Activated naive CD8-positive, alpha-beta T cell treated with anti-CD3 and anti-CD28 coated beads, Interleukin-2, amount 50 U/mL, for 16 hours (primary cell): ENCODE results near the gene R3HDML.

Experiments used
- DNase-seq: peaks from one replicate; pipeline ENCODE4 v3.0.0-alpha.2; 2020; ENCODE audit warnings: low read depth, low spot score

The R3HDML gene

DNA sequence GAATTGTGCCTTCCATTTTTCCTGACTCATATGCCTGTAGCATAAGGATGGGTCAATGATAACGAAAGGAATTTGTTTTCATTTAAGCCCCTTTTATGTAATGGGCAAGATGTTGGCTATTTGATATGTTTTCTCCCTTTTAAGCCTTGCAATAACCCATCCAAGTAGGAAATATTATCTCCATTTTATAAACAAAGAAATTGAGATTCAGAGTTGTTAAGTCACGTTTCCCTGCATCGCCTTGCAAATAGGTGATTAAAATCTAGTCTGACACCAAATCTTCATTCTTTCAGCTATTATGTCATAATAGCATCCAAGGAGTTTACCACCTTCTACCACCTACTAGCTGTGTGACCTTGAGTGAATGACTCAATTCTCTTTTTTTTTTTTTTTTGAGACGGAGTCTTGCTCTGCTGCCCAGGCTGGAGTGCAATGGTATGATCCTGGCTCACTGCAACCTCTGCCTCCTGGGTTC, 25.7 kb downstream of the R3HDML start:
- DNase-seq: no peak

DNA sequence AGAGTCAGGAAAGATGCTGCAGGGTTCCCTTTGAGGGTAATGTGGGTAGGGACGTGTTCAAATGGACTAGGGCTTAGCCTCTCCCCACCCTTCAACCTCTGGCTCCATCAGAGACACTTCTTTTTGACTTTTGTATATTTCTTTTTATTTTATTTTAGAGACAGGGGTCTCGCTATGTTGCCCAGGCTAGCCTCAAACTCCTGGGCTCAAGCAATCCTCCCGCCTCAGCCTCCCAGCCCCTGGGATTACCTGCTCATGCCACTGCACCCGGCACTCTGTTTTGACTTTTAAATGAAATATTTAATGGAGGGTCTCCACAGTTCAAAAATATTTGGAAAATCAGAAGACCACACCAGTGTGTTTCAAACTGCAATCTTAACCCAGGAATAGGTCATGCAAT, 27.2 kb downstream of the R3HDML start:
- no peak for DNase-seq

DNA sequence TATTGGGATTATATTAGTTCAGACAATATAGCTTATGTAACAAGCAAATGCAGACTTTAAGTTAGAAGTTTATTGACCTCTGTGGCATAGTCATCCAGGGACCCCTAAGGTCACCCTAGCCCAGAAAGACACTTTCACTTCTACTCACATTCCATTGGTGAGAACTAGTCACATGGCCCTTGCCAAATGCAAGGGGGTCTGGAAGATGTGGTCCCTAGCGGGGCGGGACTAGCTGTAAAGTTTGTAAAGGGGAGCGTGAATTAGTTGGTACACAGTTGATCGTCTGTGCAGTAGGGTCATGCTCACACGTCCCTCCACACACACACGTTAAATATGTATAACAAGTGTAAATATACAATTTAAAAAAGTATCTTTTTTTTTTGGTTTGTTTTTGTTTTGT, 27.9 kb downstream of the R3HDML start:
- no peak for DNase-seq

DNA sequence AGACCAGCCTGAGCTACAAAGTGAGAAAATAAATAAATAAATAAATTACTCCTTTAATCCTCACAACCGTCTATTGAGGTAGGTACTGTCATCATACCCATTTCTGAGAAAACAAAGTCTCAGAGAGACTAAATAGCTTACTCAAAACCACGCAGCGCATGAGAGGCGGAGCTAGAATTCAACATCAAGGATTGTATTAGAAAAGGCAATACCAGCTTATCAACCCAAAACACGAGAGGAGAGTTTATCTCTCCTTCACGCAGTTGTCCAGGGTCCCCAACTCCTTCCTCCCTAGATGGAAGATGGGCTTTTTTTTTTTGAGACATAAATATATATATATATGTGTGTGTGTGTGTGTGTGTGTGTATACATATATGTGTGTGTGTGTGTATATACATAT, 30.9 kb downstream of the R3HDML start:
- no peak for DNase-seq

DNA sequence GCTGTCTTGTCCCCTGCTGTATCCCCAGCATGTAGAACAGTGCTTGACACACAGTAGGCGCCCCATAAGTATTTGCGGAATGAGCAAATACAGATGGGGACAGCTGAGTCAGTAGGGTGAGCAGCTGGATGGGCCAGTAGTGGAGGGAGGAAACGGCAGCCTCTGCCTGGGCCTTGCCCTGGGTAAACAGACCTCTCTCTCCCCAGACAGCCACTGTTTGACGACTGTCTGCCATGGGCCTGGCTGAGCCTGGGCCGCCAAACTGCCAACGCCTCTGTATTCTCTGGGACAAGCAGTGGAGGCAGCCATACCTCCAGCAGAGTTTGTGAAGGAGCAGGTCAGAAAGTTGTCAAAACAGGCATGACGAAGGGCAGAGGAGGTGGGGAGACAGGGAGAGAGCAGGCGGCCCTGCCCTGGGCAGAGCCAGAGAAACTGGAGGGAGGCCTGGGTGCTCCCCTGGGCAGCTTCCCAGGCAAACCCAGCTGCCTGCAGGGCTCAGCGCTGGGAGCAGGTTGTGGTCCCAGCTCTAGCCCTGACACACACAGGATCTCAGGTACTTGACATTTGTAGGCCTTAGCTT, 33.9 kb downstream of the R3HDML start:
- no peak for DNase-seq

DNA sequence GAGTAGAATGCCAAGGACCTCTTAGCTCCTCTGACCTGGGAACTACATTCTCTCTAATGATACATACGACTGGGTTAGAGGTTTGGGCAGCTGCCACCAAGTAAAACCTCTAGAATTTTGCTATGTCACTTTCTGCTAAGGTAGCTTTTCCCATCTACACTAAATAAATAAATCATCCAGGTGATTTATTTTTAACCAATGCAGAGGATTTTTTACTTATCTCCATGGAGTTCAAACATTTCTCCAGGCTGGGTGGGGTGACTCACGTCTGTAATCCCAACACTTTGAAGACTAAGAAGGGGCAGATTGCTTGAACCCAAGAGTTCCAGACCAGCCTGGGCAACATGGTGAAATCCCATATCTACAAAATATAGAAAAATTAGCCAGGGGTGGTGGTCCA, 45.8 kb downstream of the R3HDML start:
- no peak for DNase-seq

DNA sequence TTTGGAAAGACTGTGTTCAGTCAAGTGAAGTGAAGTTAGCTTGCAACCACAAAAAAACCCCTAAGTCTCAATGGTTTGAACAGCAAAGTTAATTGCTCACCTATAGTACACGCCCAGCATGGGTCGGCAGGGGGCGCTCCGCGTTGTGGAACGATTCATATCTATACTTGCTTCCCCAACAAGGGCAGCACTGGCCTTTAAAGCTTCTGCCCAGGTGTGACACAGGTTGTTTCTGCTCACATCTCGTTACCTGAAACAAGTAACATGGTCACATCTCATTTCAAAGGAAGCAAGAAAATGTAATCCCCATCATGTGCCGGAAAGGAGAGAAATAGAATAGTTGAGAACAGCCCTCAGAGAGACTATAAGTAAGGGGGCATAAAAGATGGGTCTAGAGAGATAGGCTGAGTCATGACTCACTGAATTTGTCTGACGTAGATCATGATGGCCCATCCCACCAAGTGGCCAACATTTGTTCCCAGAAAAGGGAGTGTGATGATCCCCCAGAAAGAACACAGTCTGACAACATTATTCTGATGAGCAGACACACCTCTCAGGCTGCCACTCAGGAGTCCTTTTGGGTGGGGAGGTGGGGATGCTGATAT, 47.7 kb downstream of the R3HDML start:
- peak; percentile 67 for DNase-seq

DNA sequence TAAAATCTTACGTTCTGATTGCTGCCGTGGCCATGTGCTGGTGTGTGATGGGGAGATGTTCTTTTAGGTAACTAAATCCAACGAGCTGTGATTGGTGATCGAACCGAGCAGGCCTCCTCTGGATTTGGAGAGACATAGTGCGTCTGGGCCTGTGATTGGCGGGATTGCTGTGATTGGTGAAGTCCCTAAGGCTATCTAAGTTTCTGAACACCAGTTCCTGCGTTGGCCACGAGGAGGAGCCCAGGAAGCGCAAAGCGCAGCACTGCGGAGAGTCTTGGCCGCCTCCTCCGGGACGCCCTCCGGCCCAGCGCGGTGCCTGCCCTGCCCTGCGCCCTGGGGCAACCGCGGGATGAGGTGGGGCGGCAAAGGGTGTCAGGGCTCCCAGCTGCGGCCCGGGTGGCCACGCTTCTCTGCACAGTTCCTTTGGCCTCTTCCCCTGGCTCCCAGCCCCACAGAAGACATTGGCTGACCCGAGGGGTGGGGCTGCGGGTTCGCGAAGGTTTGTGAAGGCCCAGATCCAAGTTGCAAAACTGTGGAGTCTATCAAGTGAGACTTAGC, 51.7 kb downstream of the R3HDML start:
- peak; percentile 41 for DNase-seq

DNA sequence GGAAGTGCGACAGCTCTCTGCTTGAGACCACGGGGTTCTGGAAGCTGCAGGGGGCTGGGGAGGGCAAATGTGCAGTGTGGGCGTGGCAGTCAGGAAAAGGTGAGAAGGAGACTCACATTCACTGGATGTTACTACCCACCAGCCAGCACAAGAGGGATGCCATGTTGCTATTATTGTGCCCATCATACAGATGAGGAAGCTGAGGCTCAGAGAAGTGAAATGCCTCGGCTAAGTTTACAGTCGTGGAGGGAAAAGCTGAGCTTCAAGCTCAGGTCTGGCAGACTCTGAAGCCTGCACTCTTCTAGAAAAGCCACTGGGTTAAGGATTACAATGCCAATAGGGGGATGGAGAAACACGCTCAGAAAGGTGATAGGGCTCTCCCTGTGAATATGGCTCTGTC, 53.0 kb downstream of the R3HDML start:
- DNase-seq: no peak

DNA sequence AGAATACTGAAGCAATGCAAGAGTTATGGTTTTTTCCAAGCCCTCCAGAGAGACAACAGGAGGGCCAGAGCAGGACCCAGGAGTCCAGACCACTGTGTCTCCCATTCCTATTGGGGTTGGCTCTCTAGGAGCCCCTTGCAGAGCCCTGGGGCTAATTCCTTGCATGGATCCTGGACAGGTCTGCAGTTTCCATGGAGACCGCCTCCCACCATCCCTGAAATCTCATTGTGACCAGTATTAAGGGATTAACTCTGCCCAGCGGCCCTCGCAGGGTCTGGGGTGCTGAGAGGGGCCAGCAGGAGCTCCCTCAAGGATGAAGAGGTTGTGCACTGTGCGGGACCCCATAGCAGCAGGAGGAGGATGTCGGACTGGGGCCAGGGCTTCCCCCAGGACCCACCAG, 53.4 kb downstream of the R3HDML start:
- no peak for DNase-seq

DNA sequence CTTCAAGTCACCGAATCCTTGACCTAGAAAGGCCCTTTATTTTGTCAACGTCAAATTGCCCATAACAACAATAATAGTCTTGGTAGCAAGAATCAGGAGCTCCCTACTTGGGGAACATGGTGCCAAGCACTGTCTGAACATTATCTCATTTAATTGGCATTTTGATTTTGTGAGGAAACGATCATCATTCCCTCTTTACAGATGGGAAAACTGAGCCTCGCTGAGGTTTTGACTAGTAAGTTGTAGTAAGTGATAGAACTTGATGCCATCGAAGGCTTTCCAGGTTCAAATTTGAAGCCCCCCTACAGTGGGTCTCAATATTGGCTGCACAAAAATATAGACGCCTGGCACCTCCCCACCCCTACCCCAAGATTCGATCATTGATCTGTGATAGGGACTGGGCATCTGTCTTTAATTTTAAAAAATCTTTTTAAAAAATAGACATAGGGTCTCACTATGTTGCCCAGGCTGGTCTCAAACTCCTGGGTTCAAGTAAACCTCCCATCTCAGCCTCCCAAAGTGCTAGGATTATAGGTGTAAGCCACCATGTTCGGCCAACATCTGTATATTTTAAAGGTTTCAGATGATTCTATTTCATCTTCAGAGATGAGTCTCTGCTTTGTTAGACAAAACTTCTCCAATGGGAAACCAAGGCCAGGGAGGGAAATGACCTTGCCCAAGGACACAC, 55.4 kb downstream of the R3HDML start:
- DNase-seq: no peak

DNA sequence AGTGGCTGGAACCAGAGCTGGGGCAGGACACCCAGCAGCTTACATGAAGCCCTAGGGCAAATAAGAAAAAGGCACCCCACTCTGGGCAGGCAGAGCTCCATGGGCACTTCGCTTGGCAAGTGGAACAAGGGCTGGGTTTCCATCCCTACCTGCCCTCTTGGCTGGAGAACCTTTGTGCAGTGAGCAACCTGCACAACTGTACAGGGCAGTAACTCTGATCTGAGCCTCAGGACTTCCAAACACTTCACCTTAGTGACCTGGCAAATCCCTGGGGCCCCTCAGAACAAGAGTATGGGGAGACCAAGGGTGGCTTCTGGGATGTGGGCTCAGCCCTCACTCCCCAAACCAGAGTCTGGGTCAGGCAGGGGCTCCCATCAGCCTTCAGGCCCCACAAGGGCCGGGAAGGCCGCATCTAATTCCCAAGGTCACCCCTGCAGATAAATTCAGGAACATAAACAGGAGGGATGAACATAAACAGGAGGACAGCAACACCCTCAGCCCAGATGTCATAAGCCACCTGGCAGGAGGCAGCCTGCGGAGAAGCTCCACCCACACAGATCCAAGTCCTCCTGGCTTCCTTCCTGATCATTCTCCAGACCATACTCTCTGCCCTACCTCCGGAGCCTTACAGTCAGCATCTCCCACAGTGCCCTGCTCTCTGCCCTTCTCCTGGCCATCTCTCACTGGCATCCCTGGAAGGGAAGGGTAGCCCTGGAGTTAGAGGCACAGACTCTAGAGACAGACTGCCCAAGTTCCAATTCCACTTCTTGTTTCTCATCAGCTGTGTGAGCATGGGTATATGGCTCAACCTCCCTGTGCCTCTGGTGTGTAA, 56.1 kb downstream of the R3HDML start:
- DNase-seq: no peak

DNA sequence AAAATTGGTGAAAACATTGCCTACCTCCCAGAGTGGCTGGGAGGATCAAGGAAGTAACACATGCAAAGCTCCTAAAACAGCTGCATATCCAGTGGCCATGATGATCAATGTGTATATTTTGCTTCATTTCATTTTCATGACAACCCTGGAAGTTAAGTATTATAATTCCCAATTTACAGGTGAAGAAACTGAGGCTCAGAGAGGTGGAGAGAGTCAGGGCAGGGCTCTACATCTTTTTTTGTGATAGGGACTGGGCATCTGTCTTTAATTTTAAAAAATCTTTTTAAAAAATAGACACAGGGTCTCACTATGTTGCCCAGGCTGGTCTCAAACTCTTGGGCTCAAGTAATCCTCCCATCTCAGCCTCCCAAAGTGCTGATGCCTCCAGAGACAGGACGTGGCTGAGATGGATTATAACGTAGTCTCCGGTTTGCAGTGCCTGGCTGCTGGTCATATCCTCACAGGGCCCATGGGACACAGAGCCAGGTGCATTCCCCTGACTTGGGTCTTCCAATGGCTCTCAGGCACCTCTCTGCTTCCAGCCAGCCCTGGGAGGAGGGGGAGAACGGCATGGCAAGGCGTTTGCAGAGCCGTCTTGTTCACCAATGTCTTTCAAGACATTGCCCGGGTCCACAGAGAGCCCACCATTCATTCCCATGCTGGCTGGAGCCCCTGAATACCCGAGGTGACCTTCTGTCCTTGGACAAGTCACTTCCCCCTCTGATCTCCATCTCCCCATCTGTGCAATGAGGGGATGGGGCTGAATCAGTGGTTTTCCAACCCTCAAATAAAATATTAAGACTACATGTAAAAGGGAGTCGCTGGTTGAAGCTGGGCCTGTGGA, 57.0 kb downstream of the R3HDML start:
- DNase-seq: no peak

DNA sequence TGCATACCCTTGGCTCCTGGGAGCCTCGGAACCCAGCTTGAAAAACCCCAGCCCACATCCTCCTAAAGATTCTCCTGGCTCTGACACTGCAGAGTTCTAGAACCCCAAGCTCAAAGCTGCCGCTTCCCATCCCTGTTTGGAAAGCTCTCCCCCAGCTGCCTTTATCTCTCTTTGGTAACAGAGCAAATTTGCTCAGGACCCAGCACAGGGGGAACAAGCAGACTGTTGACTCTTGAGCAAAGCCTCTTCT, 57.5 kb downstream of the R3HDML start:
- no peak for DNase-seq

DNA sequence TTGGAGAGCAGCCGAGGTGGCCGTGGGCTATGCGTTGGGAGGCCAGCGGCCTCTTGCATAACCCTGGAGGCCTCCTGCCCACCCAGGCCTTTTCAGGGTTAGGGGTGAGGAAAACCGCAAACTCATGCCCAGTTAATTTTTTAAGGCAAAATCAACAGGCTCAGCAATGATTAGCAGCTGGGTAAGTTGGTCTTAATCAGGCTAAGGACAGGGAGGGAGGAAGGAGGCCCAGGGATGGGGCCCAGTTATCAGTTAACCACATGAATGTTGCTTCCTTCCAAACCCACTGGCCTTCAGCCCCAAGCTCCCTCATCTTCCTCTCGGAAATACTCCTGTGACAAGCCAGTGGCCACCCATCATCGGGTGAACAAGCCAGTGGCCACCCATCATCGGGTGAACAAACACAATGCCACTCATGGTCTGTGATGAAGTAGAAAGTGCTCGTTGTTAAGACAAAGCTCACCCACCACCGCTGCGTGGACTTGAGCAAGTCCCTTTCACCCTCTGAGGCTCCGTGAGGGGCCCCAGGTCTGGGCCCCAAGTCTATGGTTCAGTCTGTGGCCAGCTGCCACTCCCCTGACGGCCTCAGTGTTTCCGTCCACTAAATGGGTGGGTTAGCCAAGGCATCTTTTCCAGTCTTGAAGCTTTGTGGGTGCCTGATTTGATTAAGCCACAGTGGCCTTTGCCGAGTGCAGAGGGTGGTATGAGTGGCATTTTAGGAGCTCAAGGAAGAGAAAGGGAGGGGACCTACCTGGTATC, 58.0 kb downstream of the R3HDML start:
- no peak for DNase-seq

DNA sequence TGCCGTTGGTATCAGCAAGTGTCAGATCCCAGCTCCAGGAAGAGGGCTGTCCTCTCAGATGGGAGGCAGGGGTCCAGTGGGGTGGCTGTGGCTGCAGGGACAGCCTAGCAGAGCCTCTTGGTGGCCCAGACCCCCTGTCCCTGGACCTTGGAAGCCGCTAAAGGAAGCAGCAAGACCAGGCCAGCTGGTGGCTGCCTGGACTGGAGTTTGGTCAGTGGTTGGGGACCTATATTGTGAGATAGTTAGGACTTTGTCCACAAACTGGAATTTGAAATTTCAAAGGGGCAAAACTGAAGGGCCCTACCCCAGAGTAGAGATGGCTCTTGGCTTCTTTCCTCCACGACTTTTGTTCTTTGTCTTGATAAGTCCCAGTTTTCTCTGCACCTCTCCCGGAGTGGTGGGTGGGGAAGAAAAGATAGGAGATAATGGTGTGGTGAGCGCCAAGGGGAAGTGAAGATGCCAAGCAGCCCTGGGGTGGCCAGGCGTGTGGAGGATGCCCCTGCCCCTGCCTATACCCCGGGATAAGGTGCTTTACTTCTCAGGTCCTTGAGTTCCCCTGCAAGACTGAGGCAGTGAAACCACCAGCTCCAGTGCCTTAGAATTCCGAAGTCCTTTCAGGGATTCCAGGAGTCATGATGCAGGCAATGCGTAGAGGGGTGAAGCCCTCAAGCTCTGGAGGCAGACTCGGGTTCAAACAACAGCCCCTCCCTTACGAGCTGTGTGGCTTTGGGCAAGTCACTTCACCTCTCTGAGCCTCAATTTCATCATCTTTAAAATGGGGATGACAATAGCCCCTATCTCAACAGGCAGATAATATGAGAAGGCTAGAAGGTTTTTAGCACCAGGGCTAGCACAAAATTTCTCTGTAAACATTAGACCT, 58.9 kb downstream of the R3HDML start:
- DNase-seq: no peak

DNA sequence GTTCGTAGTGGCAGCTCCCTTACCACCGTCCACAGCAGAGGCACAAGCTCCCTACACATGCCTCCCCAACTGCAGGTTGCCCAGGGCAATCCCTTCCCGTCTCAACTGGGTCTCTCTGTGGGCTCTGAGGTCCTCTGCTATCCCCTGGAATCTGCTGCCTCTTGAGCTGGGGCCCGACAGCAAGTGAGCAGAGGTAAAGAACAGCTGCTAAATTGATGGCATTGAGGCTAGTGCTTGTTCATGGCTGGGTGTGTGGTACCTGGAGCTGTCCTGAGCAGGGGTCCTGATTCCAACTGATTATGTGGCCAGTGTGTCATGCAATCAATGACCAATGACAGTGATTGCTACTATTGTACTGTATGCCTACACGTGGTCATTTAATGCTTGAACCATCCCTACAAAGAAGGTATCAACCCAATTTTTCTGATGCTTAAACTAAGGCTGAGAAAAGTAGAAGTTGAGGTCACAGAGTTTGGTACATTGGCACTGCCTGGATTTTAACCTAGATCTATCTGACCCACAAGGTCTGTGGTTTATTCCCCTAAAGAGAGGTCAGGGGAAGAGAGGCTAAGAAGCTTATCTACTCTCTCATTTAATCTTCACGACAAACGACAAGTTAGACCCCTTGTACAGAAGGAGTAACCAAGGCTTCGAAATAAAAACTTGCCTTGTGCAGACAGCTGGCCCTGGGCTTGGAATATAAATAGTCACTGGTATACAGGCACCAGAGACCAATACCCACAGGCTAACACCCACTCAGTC, 59.7 kb downstream of the R3HDML start:
- DNase-seq: no peak

DNA sequence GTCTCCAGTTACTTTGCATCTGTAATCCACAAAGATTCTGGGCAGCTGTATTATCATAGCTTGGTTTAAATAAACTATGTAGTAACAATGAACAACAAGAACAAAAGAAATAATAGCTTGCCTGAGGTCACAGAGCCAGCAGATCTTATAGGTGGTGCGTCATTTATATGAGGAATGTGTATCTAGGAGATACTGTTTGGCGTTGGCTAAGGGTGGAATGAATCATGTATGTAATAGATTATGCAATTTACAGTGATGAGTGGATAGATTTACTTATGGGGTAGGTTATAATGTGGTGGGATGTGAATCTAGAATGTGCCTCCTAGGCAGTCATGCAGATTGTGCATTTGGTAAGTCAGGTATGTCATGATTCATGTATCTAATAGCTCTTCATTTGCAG, 61.5 kb downstream of the R3HDML start:
- no peak for DNase-seq

DNA sequence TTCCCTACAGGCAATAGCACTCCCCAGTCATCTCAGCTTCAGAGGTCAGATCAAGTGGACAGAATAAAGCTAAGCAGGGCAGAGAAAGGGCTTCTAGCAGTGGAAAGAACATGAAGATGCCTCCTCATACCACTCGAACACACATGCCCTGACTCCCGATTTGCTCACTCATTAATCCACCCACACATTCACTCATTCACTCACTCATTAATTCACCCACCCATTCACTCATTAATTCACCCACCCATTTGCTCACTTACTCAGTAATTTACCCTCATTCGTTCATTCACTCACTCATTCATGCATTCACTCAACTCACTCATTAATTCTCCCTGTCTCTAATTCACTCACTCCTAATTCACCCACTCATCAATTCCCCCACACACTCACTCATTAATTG, 62.6 kb downstream of the R3HDML start:
- no peak for DNase-seq
